Activated CD8-positive, alpha-beta memory T cell treated with anti-CD3 and anti-CD28 coated beads for 4 hours (primary cell): ENCODE measurements around the gene AGAP5.

Experiments
- DNase-seq, 2 donors: peaks; one replicate each; pipeline ENCODE4 v3.0.0-alpha.2; 2020; ENCODE audit warnings: low read depth in 2 of 2

AGAP5 gene

DNA sequence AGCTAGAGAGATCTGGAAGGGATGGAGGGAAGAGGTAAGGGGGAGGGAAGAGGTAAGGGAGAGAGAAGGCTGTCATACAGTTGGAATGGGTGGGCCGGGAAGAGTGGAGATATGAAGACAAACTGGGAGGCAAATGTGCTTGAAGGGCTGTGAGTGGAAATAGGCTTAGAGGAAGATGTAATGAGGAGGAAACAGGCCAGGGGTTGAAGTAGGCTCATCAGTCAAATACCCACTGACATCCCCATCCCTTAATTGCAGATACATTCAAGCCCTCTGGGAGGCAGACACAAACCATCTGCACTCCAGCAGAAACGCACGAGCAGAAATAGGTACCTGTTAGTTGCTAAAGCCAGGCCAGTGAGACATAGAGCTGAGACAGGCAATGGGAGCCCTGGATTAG lies 44.2 kb downstream of the AGAP5 start:
- DNase-seq: no peak

DNA sequence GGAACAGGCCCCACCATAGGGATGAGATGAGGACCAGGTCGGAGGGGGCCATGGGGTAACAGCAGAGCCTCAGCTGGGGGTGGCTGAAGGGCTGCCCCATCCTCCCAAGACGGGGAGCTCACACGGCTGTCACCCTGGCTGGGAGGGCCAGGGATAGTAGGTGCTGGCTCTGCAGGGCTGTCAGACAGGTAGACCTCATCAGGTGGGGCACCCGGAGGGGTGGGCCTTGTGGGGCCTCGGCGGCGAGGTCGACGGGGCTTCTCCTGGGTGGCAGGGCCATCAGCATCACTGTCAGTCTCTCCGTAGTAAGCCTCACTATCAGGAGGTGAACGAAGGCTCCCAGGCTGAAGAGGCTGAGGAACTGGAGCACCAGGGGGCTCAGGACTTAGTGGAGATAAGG lies 44.7 kb downstream of the AGAP5 start:
- DNase-seq: no peak

DNA sequence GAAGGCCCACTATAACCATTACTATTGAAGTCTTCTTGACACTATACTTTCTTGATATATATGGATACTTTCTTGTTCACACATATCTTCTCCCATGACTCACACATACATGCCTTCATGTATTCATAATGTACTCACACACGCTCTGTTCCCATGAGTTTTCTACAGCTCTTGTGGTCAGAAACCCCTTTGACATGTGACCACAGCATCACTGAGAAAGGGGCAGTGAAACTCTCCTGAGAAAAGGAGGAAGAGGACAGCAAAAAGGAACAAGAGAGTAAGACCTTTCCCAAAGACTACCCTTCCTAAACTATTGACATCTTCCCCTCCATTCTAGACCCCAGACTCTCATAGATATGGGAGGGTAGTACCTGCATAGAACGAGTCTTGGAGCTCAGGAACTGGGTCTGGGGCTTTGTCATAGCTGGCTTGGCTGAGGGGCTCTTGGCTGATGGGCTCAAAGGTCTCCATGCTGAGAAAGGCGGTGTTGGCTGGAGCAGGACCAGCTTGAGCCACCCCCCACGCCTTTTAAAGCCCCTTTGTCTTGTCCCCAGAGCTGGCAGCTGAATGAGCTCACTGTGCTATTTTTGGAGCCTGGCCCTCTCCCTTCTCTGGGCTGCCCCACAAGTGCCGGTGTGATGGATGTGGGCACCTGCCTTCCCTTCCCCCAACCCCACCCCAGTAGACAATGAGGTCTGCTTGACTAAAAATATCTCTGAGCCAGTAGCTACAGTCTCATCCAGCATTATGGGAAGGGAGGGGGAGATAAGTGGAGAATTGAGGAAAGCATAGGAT lies 47.2 kb downstream of the AGAP5 start:
- DNase-seq: no peak

DNA sequence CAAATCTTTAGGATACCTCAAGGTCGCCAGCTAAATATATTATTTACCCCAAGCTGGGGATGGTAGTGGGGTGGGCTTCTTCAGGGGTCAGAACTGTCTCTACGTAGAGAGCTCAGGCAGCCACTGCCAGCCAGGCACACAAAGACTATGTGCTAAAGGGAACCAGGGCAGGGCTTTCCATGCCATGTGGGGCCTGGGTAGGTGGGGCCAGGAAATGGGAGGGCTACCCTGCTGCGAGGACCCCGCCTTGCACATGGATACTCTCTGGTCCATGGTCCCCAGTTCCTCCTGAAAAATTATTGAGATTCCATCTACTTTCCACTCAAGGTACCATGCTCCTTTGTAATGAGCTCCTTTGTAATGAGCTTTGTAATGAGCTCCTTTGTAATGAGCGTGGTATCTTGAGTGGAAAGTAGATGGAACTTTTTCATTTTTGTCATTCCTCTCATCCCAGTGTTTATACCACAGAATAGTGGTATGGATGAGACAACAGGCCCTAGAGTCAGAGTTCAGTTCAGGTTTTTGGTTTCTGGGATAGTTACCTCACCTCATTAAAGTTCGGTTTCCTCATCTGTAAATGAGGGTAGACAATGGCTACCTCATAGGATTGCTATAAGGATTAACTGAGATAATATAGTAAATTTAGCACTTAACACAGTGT lies 47.9 kb downstream of the AGAP5 start:
- DNase-seq: no peak

DNA sequence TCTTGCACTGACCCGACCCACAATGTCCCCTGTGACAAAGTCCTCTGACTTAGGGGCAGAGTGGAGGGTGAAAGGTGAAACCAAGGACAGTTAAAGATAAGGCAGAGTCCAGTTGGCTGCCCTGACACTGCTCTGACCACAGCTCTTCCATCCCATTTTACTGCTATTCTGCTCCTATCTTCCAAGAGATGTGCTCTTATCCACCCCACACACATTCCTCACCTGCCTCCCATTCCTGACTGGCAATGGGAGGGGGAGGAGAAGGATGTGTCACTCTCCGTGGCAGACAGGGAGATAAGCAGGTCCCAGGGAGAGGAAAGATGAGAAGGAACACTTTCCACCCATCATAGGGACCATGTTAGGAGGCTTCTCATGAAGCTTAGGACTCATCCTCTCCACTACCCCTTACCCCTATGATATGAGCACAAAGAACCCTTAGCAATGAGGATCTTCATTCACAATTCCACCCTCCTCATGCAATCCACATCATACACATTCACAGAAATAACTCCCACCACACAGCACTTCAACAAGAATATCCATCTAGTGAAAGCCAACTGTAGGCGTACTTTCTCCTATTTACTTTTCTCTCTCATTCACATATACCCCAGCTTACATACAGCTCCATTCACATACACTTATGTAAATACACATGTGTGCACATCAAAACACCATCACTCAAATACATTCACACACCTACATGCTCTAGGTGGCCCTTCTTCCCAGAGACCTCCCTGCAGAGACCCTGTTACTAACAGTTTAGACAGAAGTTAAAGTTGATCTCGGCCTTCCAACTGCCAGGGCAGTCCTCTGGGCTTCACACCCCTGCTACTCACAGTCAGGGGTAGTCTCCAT lies 48.7 kb downstream of the AGAP5 start:
- DNase-seq: no peak

DNA sequence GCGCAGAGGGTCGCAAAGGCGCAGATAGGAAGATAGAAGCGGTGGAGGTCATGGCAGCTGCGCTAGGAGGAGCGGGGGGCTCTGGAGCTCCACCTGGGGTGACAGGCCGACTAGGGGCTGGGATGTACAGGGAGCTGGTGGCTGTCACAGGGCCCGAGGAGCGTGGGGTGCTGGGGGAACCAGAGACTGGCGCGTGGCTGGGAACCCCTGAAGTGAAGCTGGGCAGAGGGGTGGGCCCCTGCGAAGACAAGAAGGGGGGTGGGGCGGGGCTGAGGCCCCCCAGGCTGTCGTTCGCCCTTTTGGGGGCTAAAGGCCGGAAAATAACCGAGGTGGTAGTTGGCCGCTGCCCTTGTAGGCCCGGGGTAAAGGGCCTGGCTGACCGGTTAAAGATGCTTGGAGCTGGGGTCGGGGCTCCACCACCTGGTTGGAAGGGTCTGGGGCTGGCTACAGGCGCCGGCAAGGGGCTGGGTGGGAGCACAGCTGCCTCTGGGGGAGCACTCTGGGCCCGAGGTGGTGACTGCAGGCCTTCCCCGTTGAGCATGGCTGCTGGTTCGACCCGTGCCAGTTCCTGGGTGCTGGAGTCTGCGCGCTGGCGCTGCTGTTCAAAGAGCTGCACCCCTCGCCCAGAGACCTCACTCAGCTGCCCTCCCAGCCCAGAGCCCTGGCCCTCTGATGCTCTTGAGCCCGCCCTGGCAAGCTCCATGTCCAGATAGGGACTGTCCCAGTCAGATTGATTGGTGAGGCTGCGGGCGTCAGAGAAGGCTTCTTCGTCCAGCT lies 49.8 kb downstream of the AGAP5 start:
- DNase-seq: no peak

DNA sequence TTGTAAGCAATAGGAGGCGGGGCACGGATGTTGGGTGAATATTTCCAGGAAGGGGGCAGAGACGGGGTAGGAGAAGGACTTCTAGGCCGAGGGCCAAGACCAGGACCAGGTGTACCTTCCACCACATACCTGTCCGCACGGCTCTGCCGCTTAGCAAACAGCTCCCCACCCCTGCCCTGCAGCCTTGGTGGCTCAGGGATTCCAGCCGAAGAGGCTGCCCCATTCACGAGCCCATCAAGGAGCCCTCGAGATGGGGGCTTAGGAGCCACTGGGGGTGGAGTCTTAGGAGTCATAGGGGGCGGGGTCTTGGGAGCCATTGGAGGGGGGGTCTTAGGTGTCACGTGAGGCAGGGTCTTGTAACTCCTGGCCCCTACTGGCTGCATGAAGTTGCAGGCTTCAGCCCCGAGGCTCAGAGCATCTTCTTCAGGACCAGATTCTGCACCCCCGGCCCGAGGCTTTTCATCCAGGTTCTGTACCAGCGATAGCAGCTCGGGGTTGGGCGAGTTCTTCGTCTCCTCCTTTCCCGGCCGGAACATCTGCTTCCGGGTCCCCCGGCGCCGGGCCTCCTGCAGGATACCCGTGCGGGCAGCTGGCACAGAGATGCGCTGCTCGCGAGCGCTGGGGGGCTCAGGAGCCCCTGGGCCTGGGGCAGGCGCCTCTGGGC lies 50.6 kb downstream of the AGAP5 start:
- DNase-seq: no peak

DNA sequence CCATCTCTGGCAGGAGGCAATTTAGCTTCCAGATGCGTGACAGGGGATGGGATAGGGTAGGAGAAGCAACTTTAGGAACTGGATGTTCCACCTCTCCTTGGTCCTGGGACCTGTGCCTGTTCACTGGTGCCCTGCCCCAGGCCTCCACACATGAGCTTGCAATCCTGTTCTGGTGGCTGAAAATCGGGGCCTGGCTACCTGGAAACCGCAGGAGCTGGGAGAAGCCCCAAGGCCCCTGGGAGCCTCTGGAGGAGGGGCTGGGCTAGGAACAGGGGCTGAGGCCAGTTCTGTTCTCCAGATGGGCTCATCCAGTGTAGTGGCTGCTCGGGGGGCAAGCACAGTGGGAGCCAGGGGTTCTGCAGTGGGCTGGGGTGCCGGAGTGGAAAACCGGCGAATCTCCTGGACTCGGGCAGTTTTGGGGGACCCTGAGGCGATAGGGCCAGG lies 51.3 kb downstream of the AGAP5 start:
- DNase-seq: no peak

DNA sequence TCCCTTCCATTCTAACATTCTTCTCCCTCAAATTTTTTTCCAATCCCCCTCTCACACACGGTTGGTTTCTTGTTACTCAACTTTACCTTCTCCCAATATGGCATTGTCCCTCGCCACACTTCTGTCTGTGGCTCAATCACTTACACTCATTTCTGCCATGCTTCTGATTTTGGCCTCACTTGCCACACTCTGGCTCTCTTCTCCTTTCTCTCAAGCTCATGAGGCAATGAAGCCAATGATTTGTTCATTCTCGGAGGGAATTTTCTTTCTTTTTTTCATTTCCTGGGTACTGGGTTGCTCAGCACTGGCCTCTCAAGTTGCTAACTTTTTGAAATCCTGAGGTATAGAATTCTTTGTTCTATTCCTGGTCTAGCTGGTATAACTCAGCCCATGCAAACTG lies 52.7 kb downstream of the AGAP5 start:
- no peak for DNase-seq

DNA sequence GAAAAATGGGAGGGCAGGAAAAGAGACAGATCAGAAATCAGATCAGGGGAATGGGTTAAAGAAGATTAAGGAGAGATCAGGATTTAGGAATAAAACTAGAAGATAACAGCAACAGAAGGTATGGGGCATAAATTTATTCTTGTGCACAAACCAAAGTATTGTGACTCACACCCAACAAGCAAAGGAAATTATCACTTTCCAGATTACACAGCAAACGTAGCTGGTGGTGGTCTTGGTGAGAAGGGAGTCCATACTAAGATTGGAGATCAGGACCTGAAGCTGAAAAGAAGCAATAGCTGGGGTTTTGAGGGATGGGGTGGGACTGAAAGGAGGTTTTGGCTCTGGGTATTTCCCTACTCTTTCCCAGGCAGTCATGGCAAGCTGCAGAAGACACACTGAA lies 53.1 kb downstream of the AGAP5 start:
- DNase-seq: no peak

DNA sequence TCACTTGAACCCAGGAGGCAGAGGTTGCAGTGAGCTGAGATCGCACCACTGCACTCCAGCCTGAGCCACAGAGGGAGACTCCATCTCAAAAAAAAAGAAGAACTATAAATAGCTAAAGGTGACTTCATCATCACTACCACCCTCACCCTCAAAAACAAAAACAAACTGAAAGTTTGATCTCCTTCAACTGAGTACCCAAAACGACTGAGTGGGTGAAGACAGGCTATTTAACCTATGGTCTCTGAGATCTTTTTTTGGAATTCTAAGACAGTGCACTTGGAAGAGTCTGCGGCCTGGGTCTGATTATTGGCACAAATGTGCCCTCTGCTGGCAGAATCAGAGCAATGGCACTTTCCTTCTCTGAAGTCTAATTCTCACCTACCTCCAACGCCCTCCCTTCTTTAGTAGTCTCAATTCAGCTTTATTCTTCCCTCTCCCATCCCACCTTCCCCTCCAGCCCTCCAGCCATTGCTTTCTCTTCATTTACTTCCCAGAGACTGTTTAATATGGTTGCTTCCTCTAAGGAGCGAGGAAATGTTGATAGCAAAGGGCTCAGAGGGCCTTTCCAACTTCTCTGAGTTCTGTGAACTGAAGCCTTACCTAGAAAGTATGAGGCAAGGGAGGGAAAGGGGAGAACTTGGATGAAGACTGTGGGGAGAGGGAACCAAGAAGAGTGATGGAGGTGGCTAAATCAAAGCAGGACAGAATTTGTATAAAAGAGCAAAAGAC lies 53.7 kb downstream of the AGAP5 start:
- peak in 1 of 2 donors; percentile 17 for DNase-seq

DNA sequence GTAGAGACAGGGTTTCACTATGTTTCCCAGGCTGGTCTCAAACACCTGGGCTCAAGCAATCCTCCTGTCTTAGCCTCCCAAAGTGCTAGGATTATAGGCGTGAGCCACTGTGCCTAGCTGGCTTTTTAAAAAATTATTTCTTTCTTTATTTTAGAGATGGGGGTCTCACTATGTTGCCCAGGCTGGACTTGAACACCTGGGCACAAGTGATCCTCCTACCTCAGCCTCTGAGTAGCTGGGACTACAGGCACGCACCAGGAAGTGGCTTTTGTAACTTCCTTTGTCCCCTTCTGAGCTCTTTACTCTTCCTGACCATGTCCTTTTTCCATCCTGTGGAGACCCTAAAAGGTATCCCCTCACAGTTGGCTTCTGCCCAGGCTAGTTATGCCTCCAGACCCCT lies 54.5 kb downstream of the AGAP5 start:
- no peak for DNase-seq

DNA sequence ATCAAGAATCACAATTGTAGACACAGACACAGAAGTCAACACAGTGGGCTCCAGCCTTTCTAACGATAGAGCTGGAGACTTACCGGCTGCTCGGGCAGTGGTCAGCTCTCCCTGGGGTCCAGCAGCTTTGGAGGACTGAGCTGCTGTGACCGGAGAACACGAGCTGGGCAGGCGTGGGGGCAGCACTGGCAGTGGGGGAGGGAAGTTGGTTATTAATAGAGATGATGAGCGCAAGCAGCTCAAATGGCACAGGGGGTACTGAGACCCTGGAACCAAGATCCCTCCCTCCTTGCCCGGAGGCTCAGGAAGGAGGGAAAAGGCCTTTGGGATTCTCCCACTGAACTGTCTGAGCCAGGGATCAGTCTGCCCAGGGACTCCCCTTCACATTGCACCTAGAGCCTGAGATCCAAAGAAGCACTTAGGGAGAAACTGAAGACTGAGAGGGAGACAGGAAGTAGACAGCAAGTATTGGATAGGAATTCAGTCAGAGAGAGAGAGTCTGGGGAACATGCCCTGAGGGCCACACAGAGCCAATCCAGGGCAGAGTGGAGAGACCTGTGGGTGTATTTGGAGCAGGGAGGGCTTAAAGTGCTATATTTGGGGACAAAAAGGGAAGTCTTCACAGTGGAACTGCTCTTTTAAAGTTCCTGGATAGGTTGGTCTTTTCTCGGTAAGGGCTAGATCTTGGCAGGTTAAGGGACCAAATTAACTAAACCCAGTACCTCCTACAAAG lies 56.4 kb downstream of the AGAP5 start, which contains the start of gene MYOZ1:
MYOZ1 (minus strand) TSS at position 147 of the 733 bp plus-strand sequence. CDS start 1,457 bp downstream, outside the sequence.
- DNase-seq: no peak

DNA sequence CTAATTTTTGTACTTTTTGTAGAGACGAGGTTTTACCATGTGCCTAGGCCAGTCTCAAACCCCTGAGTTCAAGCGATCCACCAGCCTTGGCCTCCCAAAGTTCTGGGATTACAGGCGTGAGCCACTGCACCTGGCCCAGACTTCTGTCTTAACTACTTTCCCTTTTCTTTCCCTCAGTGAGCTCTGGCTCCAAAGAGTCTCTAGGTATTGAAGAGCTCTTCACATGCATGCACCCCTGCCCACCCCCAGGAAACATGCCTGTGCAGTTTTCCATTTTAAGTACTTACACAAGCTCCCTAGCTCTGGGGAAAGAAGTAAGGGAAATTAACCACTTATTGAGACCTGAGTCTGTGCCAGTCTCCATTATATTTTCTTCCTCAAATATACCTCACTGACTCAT lies 58.6 kb downstream of the AGAP5 start:
- no peak for DNase-seq

DNA sequence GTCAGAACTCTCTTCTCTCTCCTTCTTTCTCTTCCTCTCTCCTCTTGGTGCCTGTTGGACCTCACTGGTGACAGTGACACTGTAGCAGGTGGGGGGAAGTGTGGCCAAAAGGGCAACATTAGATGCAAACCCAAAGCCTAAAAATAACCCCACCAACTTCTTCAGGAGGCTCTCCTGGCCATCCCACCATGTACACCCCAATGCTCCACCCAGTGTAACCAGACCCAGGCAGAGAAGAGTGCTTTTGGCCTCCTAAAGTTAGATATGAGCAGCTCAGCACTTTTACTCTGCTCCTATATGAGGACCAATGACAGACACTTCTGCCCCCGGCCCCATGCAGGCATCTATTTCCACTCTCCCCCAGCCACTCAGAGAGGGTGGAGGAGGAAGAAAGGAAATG lies 62.1 kb downstream of the AGAP5 start:
- DNase-seq: no peak

DNA sequence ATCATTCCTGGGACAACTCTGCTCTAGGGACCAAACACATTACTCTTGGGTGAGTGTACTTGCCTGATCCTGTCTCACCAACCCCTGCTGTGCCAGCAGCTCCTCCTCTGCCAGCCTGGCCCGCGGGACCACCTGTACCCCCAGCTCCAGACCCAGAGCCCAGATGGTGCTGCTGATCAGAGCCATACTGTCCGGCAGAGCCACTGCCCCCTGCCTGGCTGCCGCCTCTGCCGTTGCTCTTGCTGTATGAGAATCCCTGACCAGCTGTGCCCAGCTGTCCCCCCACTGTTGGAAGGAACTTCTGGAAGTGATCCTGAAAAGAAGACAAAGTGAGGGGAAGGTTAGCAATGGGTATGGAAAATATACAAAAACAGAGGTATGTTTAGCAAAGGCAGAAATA lies 63.5 kb downstream of the AGAP5 start:
- DNase-seq: no peak

DNA sequence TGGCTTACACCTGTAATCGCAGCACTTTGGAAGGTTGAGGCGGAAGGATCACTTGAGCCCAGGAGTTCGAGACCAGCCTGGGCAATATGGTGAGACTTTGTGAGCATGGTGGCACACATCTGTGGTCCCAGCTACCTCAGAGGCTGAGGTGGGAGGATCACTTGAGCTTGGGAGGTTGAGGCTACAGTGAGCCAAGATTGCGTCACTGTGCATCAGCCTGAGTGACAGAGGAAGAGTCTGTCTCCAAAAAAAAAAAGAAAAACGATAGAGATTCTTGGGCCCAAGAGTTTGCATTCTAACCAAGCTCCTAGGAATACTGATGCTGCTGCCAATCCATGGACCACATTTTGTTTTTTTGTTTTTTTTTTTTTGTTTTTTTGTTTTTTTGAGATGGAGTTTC lies 68.7 kb downstream of the AGAP5 start:
- DNase-seq: no peak

DNA sequence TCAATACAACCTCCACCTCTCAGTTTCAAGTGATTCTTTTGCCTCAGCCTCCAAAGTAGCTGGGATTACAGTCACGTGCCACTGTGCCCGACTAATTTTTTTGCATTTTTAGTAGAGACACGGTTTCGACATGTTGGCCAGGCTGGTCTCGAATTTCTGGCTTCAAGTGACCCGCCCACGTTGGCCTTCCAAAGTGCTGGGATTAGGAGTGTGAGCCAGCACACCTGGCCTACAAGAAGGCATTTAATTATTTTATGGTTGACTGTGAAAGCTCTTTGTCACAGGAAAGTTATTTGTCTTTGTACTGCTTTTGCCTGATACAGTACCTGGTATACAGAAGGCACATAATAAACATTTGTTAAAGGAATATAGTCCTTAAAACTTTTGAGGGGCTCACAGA lies 69.5 kb downstream of the AGAP5 start:
- DNase-seq: no peak

DNA sequence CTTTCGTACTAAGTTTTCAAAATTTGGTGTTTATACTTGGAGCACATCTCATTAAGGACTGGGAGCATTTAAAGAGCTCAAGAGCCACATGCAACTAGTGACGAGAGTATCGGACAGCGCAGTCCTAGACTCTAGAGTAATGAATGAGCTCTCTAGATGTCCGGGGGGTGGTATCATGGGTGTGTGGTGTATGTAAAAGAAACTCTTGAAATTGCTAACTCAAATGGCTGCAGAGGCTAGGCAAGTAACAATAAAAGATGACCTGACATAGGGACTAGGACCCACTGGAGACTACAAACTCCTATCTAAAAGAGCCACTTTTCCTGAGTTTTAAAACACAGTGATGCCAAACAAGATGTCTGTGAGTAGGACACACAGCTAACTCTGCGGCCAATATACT lies 70.6 kb downstream of the AGAP5 start:
- DNase-seq: no peak
